ENCODE measurements around the gene RHOF.

RHOF gene

GRCh38 chr12:121822393-121823100 lies 29.1 kb upstream of the RHOF start:
- TF ChIP-seq POLR2A (IDR thresholded peaks at IDR 0.05; ENCODE audit: extremely low read depth, insufficient read length) (no peak), MYC (IDR thresholded peaks at IDR 0.05; ENCODE audit: low read depth, low read length) (no peak), MAX (IDR thresholded peaks at IDR 0.05; ENCODE audit: low read depth, low read length) (no peak), CTCF (IDR thresholded peaks at IDR 0.05; ENCODE audit: low read depth, low read length) (no peak)
- H3K4me3 ChIP-seq (ENCODE audit: low read depth, low read length): no peak overlapping the region
- DNase-seq (ENCODE audit: low read depth): no peak

- H3K4me3 ChIP-seq (ENCODE audit: low read depth, low read length): no peak overlapping the region
- TF ChIP-seq MYC (IDR thresholded peaks at IDR 0.05; ENCODE audit: low read depth, low read length) (no peak), POLR2A (IDR thresholded peaks at IDR 0.05; ENCODE audit: extremely low read depth, insufficient read length) (no peak), CTCF (IDR thresholded peaks at IDR 0.05; ENCODE audit: low read depth, low read length) (no peak), MAX (IDR thresholded peaks at IDR 0.05; ENCODE audit: low read depth, low read length) (no peak)
- no peak for DNase-seq (ENCODE audit: low read depth)
These were observed 26.6 kb upstream of the RHOF start for GRCh38 chr12:121820056-121820455.

GRCh38 chr12:121819212-121819949 lies 25.9 kb upstream of the RHOF start:
- TF ChIP-seq POLR2A (IDR thresholded peaks at IDR 0.05; ENCODE audit: extremely low read depth, insufficient read length): no peak
- no peak for DNase-seq (ENCODE audit: low read depth)

GRCh38 chr12:121817648-121818043 lies 24.2 kb upstream of the RHOF start:
- no peak for DNase-seq (ENCODE audit: low read depth)
- no peak overlapping the region for H3K4me3 ChIP-seq (ENCODE audit: low read depth, low read length)
- TF ChIP-seq MYC (IDR thresholded peaks at IDR 0.05; ENCODE audit: low read depth, low read length) (no peak), POLR2A (IDR thresholded peaks at IDR 0.05; ENCODE audit: extremely low read depth, insufficient read length) (no peak), MAX (IDR thresholded peaks at IDR 0.05; ENCODE audit: low read depth, low read length) (no peak), CTCF (IDR thresholded peaks at IDR 0.05; ENCODE audit: low read depth, low read length) (no peak)

More at GRCh38 chr12:121819212-121819949, 25.9 kb upstream of the RHOF start:
- no peak overlapping the region for H3K4me3 ChIP-seq (ENCODE audit: low read depth, low read length)

GRCh38 chr12:121816925-121817647 lies 23.6 kb upstream of the RHOF start:
- no peak for DNase-seq (ENCODE audit: low read depth)
- TF ChIP-seq POLR2A (IDR thresholded peaks at IDR 0.05; ENCODE audit: extremely low read depth, insufficient read length) (no peak), MAX (IDR thresholded peaks at IDR 0.05; ENCODE audit: low read depth, low read length) (no peak), CTCF (IDR thresholded peaks at IDR 0.05; ENCODE audit: low read depth, low read length) (no peak)
- no peak overlapping the region for H3K4me3 ChIP-seq (ENCODE audit: low read depth, low read length)

- DNase-seq (ENCODE audit: low read depth): no peak
- no peak for TF ChIP-seq POLR2A (IDR thresholded peaks at IDR 0.05; ENCODE audit: extremely low read depth, insufficient read length)
These were observed 21.8 kb upstream of the RHOF start for GRCh38 chr12:121815263-121815662.

More at GRCh38 chr12:121815263-121815662, 21.8 kb upstream of the RHOF start:
- no peak overlapping the region for H3K4me3 ChIP-seq (ENCODE audit: low read depth, low read length)
